ENCODE measurements around the gene LAMB3.

LAMB3 gene

GRCh38 chr1:209612646-209613399 lies 39.4 kb downstream of the LAMB3 start:
- FAIRE-seq (no peak), DNase-seq (ENCODE audit: insufficient read length, low spot score) (no peak)
- no peak for TF ChIP-seq PAX5 (IDR thresholded peaks at IDR 0.05; ENCODE audit: insufficient read depth, low read length, severe bottlenecking)
- no peak for TF ChIP-seq POLR2A (IDR thresholded peaks at IDR 0.05; ENCODE audit: low read depth, low read length)
- no peak for TF ChIP-seq SPI1 (IDR thresholded peaks at IDR 0.05; ENCODE audit: low read depth, low read length)
- no peak for TF ChIP-seq POLR2AphosphoS5 (IDR thresholded peaks at IDR 0.05; ENCODE audit: low read depth, low read length)
- no peak for TF ChIP-seq TAF1 (IDR thresholded peaks at IDR 0.05; ENCODE audit: low read depth, low read length)
- TF ChIP-seq POU2F2 (IDR thresholded peaks at IDR 0.05; ENCODE audit: low read depth, low read length), result no peak

- TF ChIP-seq POU2F2 (IDR thresholded peaks at IDR 0.05; ENCODE audit: low read depth, low read length) (no peak), PAX5 (IDR thresholded peaks at IDR 0.05; ENCODE audit: insufficient read depth, low read length, severe bottlenecking) (no peak), SPI1 (IDR thresholded peaks at IDR 0.05; ENCODE audit: low read depth, low read length) (no peak), POLR2AphosphoS5 (IDR thresholded peaks at IDR 0.05; ENCODE audit: low read depth, low read length) (no peak), TAF1 (IDR thresholded peaks at IDR 0.05; ENCODE audit: low read depth, low read length) (no peak), POLR2A (IDR thresholded peaks at IDR 0.05; ENCODE audit: low read depth, low read length) (no peak)
- DNase-seq (ENCODE audit: insufficient read length, low spot score) (no peak), FAIRE-seq (no peak)
These were observed 40.3 kb downstream of the LAMB3 start for GRCh38 chr1:209611771-209612570.

- no peak for DNase-seq (ENCODE audit: insufficient read length, low spot score)
- no peak for TF ChIP-seq POU2F2 (IDR thresholded peaks at IDR 0.05; ENCODE audit: low read depth, low read length)
- no peak for TF ChIP-seq PAX5 (IDR thresholded peaks at IDR 0.05; ENCODE audit: insufficient read depth, low read length, severe bottlenecking)
- no peak for TF ChIP-seq POLR2AphosphoS5 (IDR thresholded peaks at IDR 0.05; ENCODE audit: low read depth, low read length)
- TF ChIP-seq SPI1 (IDR thresholded peaks at IDR 0.05; ENCODE audit: low read depth, low read length), result no peak
- TF ChIP-seq POLR2A (IDR thresholded peaks at IDR 0.05; ENCODE audit: low read depth, low read length), result no peak
- TF ChIP-seq TAF1 (IDR thresholded peaks at IDR 0.05; ENCODE audit: low read depth, low read length), result no peak
- FAIRE-seq, result no peak
These were observed 41.7 kb downstream of the LAMB3 start for GRCh38 chr1:209610631-209610905.

- no peak for DNase-seq (ENCODE audit: insufficient read length, low spot score)
- FAIRE-seq, result no peak
- no peak for TF ChIP-seq TAF1 (IDR thresholded peaks at IDR 0.05; ENCODE audit: low read depth, low read length)
- no peak for TF ChIP-seq POLR2A (IDR thresholded peaks at IDR 0.05; ENCODE audit: low read depth, low read length)
- no peak for TF ChIP-seq POU2F2 (IDR thresholded peaks at IDR 0.05; ENCODE audit: low read depth, low read length)
- no peak for TF ChIP-seq POLR2AphosphoS5 (IDR thresholded peaks at IDR 0.05; ENCODE audit: low read depth, low read length)
- no peak for TF ChIP-seq PAX5 (IDR thresholded peaks at IDR 0.05; ENCODE audit: insufficient read depth, low read length, severe bottlenecking)
- no peak for TF ChIP-seq SPI1 (IDR thresholded peaks at IDR 0.05; ENCODE audit: low read depth, low read length)
These were observed 42.2 kb downstream of the LAMB3 start for GRCh38 chr1:209609791-209610630.

GRCh38 chr1:209609041-209609790 lies 43.0 kb downstream of the LAMB3 start:
- no peak for TF ChIP-seq PAX5 (IDR thresholded peaks at IDR 0.05; ENCODE audit: insufficient read depth, low read length, severe bottlenecking)
- TF ChIP-seq POLR2A (IDR thresholded peaks at IDR 0.05; ENCODE audit: low read depth, low read length), result no peak
- no peak for TF ChIP-seq TAF1 (IDR thresholded peaks at IDR 0.05; ENCODE audit: low read depth, low read length)
- TF ChIP-seq POU2F2 (IDR thresholded peaks at IDR 0.05; ENCODE audit: low read depth, low read length), result no peak
- no peak for TF ChIP-seq POLR2AphosphoS5 (IDR thresholded peaks at IDR 0.05; ENCODE audit: low read depth, low read length)
- TF ChIP-seq SPI1 (IDR thresholded peaks at IDR 0.05; ENCODE audit: low read depth, low read length), result no peak
- no peak for DNase-seq (ENCODE audit: insufficient read length, low spot score)
- FAIRE-seq, result no peak

- DNase-seq (ENCODE audit: insufficient read length, low spot score) (no peak), FAIRE-seq (no peak)
- TF ChIP-seq PAX5 (IDR thresholded peaks at IDR 0.05; ENCODE audit: insufficient read depth, low read length, severe bottlenecking) (no peak), POLR2A (IDR thresholded peaks at IDR 0.05; ENCODE audit: low read depth, low read length) (no peak), POLR2AphosphoS5 (IDR thresholded peaks at IDR 0.05; ENCODE audit: low read depth, low read length) (no peak), POU2F2 (IDR thresholded peaks at IDR 0.05; ENCODE audit: low read depth, low read length) (no peak), SPI1 (IDR thresholded peaks at IDR 0.05; ENCODE audit: low read depth, low read length) (no peak), TAF1 (IDR thresholded peaks at IDR 0.05; ENCODE audit: low read depth, low read length) (no peak)
These were observed 44.4 kb downstream of the LAMB3 start for GRCh38 chr1:209607795-209608178.

GRCh38 chr1:209607102-209607794 lies 45.0 kb downstream of the LAMB3 start:
- TF ChIP-seq TAF1 (IDR thresholded peaks at IDR 0.05; ENCODE audit: low read depth, low read length), result no peak
- TF ChIP-seq SPI1 (IDR thresholded peaks at IDR 0.05; ENCODE audit: low read depth, low read length), result no peak
- TF ChIP-seq POU2F2 (IDR thresholded peaks at IDR 0.05; ENCODE audit: low read depth, low read length), result no peak
- TF ChIP-seq PAX5 (IDR thresholded peaks at IDR 0.05; ENCODE audit: insufficient read depth, low read length, severe bottlenecking), result no peak
- TF ChIP-seq POLR2A (IDR thresholded peaks at IDR 0.05; ENCODE audit: low read depth, low read length), result no peak
- no peak for TF ChIP-seq POLR2AphosphoS5 (IDR thresholded peaks at IDR 0.05; ENCODE audit: low read depth, low read length)
- FAIRE-seq, result no peak
- no peak for DNase-seq (ENCODE audit: insufficient read length, low spot score)

GRCh38 chr1:209603877-209604276 lies 48.3 kb downstream of the LAMB3 start:
- TF ChIP-seq POLR2A (IDR thresholded peaks at IDR 0.05; ENCODE audit: low read depth, low read length), result no peak
- no peak for TF ChIP-seq POLR2AphosphoS5 (IDR thresholded peaks at IDR 0.05; ENCODE audit: low read depth, low read length)
- no peak for TF ChIP-seq TAF1 (IDR thresholded peaks at IDR 0.05; ENCODE audit: low read depth, low read length)
- TF ChIP-seq SPI1 (IDR thresholded peaks at IDR 0.05; ENCODE audit: low read depth, low read length), result no peak
- TF ChIP-seq POU2F2 (IDR thresholded peaks at IDR 0.05; ENCODE audit: low read depth, low read length), result no peak
- TF ChIP-seq PAX5 (IDR thresholded peaks at IDR 0.05; ENCODE audit: insufficient read depth, low read length, severe bottlenecking), result no peak
- FAIRE-seq (no peak), DNase-seq (ENCODE audit: insufficient read length, low spot score) (no peak)
